OCI-LY3 (cell line): Measurements from ENCODE around the gene ZNF546.
"Not testable (repeated sequence)": the region's sequence is repeated elsewhere in the genome, so short reads cannot be mapped to it uniquely, and the experiment has no call there.

Experiments
- H2AFZ ChIP-seq: fragments of 200-600, 300-600 bp; shearing (Covaris generic); 2 replicates; pipeline ENCODE4 v1.6.0; 2014; ENCODE audit warnings: antibody characterized with exemption, low read depth, low read length
- H3K27ac ChIP-seq: fragments of 200-600, 300-600 bp; sonication (generic); 2 replicates; pipeline ENCODE4 v1.5.1; 2014; ENCODE audit warnings: mild to moderate bottlenecking, low read length, moderate library complexity, mixed read lengths
- H3K27me3 ChIP-seq: fragments of 200-600, 300-600 bp; sonication (generic); 2 replicates; pipeline ENCODE4 v1.6.1; 2014; ENCODE audit warnings: low read depth, low read length, mixed read lengths
- H3K36me3 ChIP-seq: fragments of 200-600, 300-600 bp; sonication (generic); replicated peaks from 2 replicates; pipeline ENCODE3; 2014; ENCODE audit warnings: low read depth, low read length, mixed read lengths
- H3K4me1 ChIP-seq: fragments of 300-600, 200-600 bp; sonication (generic); 2 replicates; pipeline ENCODE4 v1.6.1; 2014; ENCODE audit warnings: low read length, mixed read lengths
- H3K4me2 ChIP-seq: fragments of 200-600, 300-600 bp; sonication (generic); 2 replicates; pipeline ENCODE4 v1.6.1; 2014; ENCODE audit warnings: low read length, mixed read lengths
- H3K4me3 ChIP-seq: fragments of 300-600, 200-600 bp; sonication (generic); 2 replicates; pipeline ENCODE4 v1.5.1; 2014; ENCODE audit warnings: antibody characterized with exemption, mild to moderate bottlenecking, low read length, moderate library complexity
- H3K79me2 ChIP-seq: fragments of 300-600, 200-600 bp; shearing (Covaris generic); 2 replicates; pipeline ENCODE4 v1.6.1; 2014; ENCODE audit warnings: mild to moderate bottlenecking, low read length, mixed read lengths
- H3K9ac ChIP-seq: fragments of 300-600, 200-600 bp; shearing (Covaris generic); 2 replicates; pipeline ENCODE4 v1.6.0; 2014; ENCODE audit warnings: mild to moderate bottlenecking, low read length, moderate library complexity
- H3K9me3 ChIP-seq: fragments of 200-600, 300-600 bp; shearing (Covaris generic); 2 replicates; pipeline ENCODE4 v1.6.1; 2014; ENCODE audit warnings: low read length, mixed read lengths; ENCODE audit not compliant: insufficient read depth
- H4K20me1 ChIP-seq: fragments of 200-600, 300-600 bp; sonication (generic); 2 replicates; pipeline ENCODE4 v1.6.1; 2016; ENCODE audit warnings: low read length, mixed read lengths; ENCODE audit not compliant: insufficient read depth
- EZH2phosphoT487 ChIP-seq: fragments of 200-600 bp; shearing (Covaris generic); IDR thresholded peaks from 2 replicates; pipeline ENCODE4 v1.6.1; 2018; ENCODE audit warnings: antibody characterized with exemption, mixed run types, low read depth
- TF ChIP-seq, protein P1 (sequence below): fragments of 200-600, 300-600 bp; sonication (generic); IDR thresholded peaks from 2 replicates; pipeline ENCODE4 v1.5.1; 2014; ENCODE audit warnings: antibody characterized with exemption, low read length, low read depth

Gene ZNF546

DNA sequence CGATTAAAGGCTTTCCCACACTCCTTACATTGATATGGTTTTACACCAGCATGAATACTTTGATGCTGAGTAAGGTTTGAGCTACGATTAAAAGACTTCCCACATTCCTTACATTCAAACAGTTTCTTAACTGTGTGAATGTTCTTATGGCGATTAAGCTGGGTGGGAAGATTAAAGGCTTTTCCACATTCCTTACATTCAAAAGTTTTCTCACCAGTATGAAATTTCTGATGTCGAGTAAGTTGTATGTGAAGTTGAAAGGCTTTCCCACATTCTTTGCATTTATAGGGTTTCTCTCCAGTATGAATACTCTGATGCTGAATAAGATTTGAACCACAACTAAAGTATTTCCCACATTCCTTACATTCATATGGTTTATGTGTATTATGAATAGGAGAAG, 39.1 kb downstream of the ZNF546 start:
- Histone ChIP-seq H4K20me1 (no peaks in the 10 kb centered on the region), H3K79me2 (no peaks in the 10 kb centered on the region), H3K36me3 (peaks cover 35% of the 10 kb centered on the region), H3K4me2 (no peak overlapping the region), H3K9ac (no peak overlapping the region), H3K27me3 (no peaks in the 10 kb centered on the region), H3K4me1 (no peaks in the 10 kb centered on the region), H3K9me3 (peaks cover 41% of the 10 kb centered on the region), H3K4me3 (no peak overlapping the region), H3K27ac (no peak overlapping the region), H2AFZ (no peak overlapping the region)
- TF ChIP-seq, protein P1, sequence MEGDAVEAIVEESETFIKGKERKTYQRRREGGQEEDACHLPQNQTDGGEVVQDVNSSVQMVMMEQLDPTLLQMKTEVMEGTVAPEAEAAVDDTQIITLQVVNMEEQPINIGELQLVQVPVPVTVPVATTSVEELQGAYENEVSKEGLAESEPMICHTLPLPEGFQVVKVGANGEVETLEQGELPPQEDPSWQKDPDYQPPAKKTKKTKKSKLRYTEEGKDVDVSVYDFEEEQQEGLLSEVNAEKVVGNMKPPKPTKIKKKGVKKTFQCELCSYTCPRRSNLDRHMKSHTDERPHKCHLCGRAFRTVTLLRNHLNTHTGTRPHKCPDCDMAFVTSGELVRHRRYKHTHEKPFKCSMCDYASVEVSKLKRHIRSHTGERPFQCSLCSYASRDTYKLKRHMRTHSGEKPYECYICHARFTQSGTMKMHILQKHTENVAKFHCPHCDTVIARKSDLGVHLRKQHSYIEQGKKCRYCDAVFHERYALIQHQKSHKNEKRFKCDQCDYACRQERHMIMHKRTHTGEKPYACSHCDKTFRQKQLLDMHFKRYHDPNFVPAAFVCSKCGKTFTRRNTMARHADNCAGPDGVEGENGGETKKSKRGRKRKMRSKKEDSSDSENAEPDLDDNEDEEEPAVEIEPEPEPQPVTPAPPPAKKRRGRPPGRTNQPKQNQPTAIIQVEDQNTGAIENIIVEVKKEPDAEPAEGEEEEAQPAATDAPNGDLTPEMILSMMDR = no peak
- TF ChIP-seq EZH2phosphoT487 = no peak

DNA sequence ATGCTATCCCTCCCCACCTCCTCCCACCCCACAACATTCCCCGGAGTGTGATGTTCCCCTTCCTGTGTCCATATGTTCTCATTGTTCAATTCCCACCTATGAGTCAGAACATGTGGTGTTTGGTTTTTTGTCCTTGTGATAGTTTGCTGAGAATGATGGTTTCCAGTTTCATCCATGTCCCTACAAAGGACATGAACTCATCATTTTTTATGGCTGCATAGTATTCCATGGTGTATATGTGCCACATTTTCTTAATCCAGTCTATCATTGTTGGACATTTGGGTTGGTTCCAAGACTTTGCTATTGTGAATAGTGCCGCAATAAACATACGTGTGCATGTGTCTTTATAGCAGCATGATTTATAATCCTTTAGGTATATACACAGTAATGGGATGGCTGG, 41.2 kb downstream of the ZNF546 start:
- H3K4me3 ChIP-seq, H4K20me1 ChIP-seq, H3K4me1 ChIP-seq, H2AFZ ChIP-seq, H3K79me2 ChIP-seq, H3K4me2 ChIP-seq, H3K27me3 ChIP-seq, H3K27ac ChIP-seq, H3K9ac ChIP-seq: not testable (repeated sequence)
- Histone ChIP-seq H3K36me3 (peaks cover 34% of the 10 kb centered on the region), H3K9me3 (peaks cover 29% of the 10 kb centered on the region)

DNA sequence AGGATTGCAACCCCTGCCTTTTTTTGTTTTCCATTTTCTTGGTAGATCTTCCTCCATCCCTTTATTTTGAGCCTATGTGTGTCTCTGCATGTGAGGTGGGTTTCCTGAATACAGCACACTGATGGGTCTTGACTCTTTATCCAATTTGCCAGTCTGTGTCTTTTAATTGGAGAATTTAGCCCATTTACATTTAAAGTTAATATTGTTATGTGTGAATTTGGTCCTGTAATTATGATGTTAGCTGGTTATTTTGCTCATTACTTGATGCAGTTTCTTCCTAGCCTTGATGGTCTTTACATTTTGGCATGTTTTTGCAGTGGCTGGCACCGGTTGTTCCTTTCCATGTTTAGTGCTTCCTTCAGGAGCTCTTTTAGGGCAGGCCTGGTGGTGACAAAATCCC, 44.9 kb downstream of the ZNF546 start:
- not testable (repeated sequence) for H3K4me1 ChIP-seq, H3K27me3 ChIP-seq, H3K79me2 ChIP-seq, H3K27ac ChIP-seq, H3K9me3 ChIP-seq, H3K9ac ChIP-seq, H2AFZ ChIP-seq, H3K4me3 ChIP-seq, H4K20me1 ChIP-seq, H3K4me2 ChIP-seq
- peaks cover 28% of the 10 kb centered on the region for H3K36me3 ChIP-seq

DNA sequence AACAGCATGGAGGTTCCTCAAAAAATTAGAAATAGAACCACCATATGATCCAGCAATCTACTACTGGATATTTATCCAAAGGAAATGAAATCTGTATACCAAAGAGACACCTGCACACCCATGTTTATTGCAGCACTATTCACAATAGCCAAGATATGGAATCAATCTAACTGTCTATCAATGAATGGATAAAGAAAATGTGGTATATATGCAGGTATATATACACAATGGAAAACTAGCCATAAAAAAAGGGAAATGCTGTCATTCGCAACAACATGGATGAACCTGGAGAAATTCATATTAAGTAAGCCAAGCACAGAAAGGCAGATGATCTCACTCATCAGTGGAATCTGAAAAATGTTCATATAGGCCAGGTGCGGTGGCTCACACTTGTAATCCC, 56.6 kb downstream of the ZNF546 start:
- Histone ChIP-seq H3K4me3 (no peak overlapping the region), H3K36me3 (peaks cover 28% of the 10 kb centered on the region), H3K9ac (no peak overlapping the region), H3K27me3 (no peaks in the 10 kb centered on the region), H2AFZ (no peak overlapping the region), H3K9me3 (peaks cover 19% of the 10 kb centered on the region), H3K4me2 (no peak overlapping the region), H3K27ac (no peak overlapping the region), H3K4me1 (peaks cover 9% of the 10 kb centered on the region; the same call in 1 of the 2 replicates), H4K20me1 (no peaks in the 10 kb centered on the region), H3K79me2 (peaks cover 31% of the 10 kb centered on the region)
- no peak for TF ChIP-seq EZH2phosphoT487
- TF ChIP-seq, protein P1 = no peak

DNA sequence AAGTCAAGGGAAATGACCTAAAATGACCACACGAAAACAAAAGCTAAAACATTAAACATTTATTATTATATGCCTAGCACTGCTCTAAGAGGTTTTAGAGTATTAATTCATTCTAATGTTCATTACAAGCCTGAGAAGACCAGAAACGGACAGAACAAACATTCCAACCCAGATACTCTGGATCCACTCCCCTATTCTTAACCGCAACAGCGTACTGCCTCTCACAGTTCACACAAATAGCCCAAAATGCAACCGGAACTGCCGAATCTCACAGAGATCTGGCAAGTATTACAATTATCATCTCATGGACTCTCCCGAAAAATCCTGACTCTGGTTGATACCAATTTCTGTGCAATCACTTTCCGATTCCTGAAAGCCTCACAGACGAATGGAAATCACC, 57.8 kb downstream of the ZNF546 start:
- Histone ChIP-seq H3K36me3 (peaks cover 18% of the 10 kb centered on the region), H3K9ac (no peak overlapping the region), H3K9me3 (peaks cover 29% of the 10 kb centered on the region), H4K20me1 (no peaks in the 10 kb centered on the region), H3K27me3 (no peaks in the 10 kb centered on the region), H3K79me2 (peaks cover 31% of the 10 kb centered on the region), H3K4me2 (no peak overlapping the region), H3K4me1 (peaks cover 9% of the 10 kb centered on the region; the same call in 1 of the 2 replicates), H2AFZ (no peak overlapping the region), H3K4me3 (no peak overlapping the region), H3K27ac (no peak overlapping the region)
- no peak for TF ChIP-seq EZH2phosphoT487
- TF ChIP-seq, protein P1 = no peak
